Ishikawa (cell line): ENCODE measurements around the gene MYO5B.

Source experiments
- CEBPB ChIP-seq: IDR thresholded peaks from 2 replicates; pipeline ENCODE4 v1.6.1; 2012
- CREB1 ChIP-seq: IDR thresholded peaks from 2 replicates; pipeline ENCODE4 v1.6.1; 2012; ENCODE audit warnings: low read depth
- EGR1 ChIP-seq: IDR thresholded peaks from 2 replicates; pipeline ENCODE4 v1.6.1; 2012
- EP300 ChIP-seq: IDR thresholded peaks from 2 replicates; pipeline ENCODE4 v1.6.1; 2012; ENCODE audit warnings: borderline replicate concordance
- FOXM1 ChIP-seq: IDR thresholded peaks from 2 replicates; pipeline ENCODE4 v1.6.1; 2012; ENCODE audit warnings: low read depth, borderline replicate concordance
- MAX ChIP-seq: IDR thresholded peaks from 2 replicates; pipeline ENCODE4 v1.6.1; 2012
- NFIC ChIP-seq: IDR thresholded peaks from 2 replicates; pipeline ENCODE4 v1.6.1; 2012
- RAD21 ChIP-seq: IDR thresholded peaks from 2 replicates; pipeline ENCODE4 v1.6.1; 2012; ENCODE audit warnings: low read depth
- REST ChIP-seq: IDR thresholded peaks from 2 replicates; pipeline ENCODE4 v1.6.1; 2012; ENCODE audit warnings: low read depth, mild to moderate bottlenecking
- TAF1 ChIP-seq: IDR thresholded peaks from 2 replicates; pipeline ENCODE4 v1.6.1; 2012; ENCODE audit warnings: low read depth, mild to moderate bottlenecking
- TCF12 ChIP-seq: IDR thresholded peaks from 2 replicates; pipeline ENCODE4 v1.6.1; 2012; ENCODE audit warnings: low read depth
- TEAD4 ChIP-seq: IDR thresholded peaks from 2 replicates; pipeline ENCODE4 v1.6.1; 2012
- USF1 ChIP-seq: IDR thresholded peaks from 2 replicates; pipeline ENCODE4 v1.6.1; 2012
- YY1 ChIP-seq: IDR thresholded peaks from 2 replicates; pipeline ENCODE4 v1.6.1; 2012; ENCODE audit warnings: low read depth
- ZBTB7A ChIP-seq: IDR thresholded peaks from 2 replicates; pipeline ENCODE4 v1.6.1; 2012; ENCODE audit warnings: low read depth

MYO5B gene

GRCh38 chr18:49921318-49921985, 273.5 kb downstream of the MYO5B start:
- TF ChIP-seq YY1 (no peak), EGR1 (no peak), TAF1 (no peak), ZBTB7A (no peak), RAD21 (no peak), FOXM1 (no peak), CREB1 (no peak), EP300 (no peak), TCF12 (no peak), TEAD4 (no peak), REST (no peak), NFIC (no peak)

- TF ChIP-seq EGR1 = no peak
- no peak for TF ChIP-seq FOXM1
- peak; percentile 20; the same call in 1 of the 2 replicates for TF ChIP-seq TEAD4
- 0 out of 2 replicates have a peak, but pooled peaks have one; percentile 32 for TF ChIP-seq ZBTB7A
- TF ChIP-seq YY1 = no peak
- TF ChIP-seq REST = no peak
Measured at GRCh38 chr18:49920731-49921130, 274.2 kb downstream of the MYO5B start.

- TF ChIP-seq TCF12 = no peak
- TF ChIP-seq FOXM1 = no peak
- TF ChIP-seq CEBPB = no peak
- no peak for TF ChIP-seq YY1
- no peak for TF ChIP-seq EGR1
- TF ChIP-seq RAD21 = no peak
- no peak for TF ChIP-seq ZBTB7A
- no peak for TF ChIP-seq EP300
- TF ChIP-seq TEAD4 = no peak
- TF ChIP-seq REST = no peak
Measured at GRCh38 chr18:49917742-49918141, 277.2 kb downstream of the MYO5B start.

- TF ChIP-seq TAF1 (no peak), EP300 (no peak), TCF12 (no peak), FOXM1 (no peak), USF1 (no peak), CREB1 (no peak), YY1 (no peak), MAX (no peak), NFIC (no peak), TEAD4 (no peak), REST (no peak), EGR1 (no peak), CEBPB (no peak), RAD21 (no peak)
Measured at GRCh38 chr18:49915352-49915751, 279.6 kb downstream of the MYO5B start.
